Hematopoietic multipotent progenitor cell (in vitro differentiated cells): ENCODE data around the gene SIRT4. TPM values are rescaled to one million over a fixed set of nuclear protein-coding genes. Genes with fewer than 3 reads are reported as not detected.

Experiments
- DNase-seq, 3 donors: peaks; one replicate each; pipeline ENCODE4 v3.0.0-alpha.2; 2011 to 2015; ENCODE audit warnings: low read depth in 2 of 3, low spot score in 2 of 3
- total RNA-seq: library from RNA; depleted of rRNA; stranded (reverse); fragments of >200 nt; gene quantifications from one replicate; pipeline ENCODE4 v1.2.3, GENCODE V29; 2012

The SIRT4 gene, protein sequence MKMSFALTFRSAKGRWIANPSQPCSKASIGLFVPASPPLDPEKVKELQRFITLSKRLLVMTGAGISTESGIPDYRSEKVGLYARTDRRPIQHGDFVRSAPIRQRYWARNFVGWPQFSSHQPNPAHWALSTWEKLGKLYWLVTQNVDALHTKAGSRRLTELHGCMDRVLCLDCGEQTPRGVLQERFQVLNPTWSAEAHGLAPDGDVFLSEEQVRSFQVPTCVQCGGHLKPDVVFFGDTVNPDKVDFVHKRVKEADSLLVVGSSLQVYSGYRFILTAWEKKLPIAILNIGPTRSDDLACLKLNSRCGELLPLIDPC
- total RNA-seq = 1.1 TPM

DNA sequence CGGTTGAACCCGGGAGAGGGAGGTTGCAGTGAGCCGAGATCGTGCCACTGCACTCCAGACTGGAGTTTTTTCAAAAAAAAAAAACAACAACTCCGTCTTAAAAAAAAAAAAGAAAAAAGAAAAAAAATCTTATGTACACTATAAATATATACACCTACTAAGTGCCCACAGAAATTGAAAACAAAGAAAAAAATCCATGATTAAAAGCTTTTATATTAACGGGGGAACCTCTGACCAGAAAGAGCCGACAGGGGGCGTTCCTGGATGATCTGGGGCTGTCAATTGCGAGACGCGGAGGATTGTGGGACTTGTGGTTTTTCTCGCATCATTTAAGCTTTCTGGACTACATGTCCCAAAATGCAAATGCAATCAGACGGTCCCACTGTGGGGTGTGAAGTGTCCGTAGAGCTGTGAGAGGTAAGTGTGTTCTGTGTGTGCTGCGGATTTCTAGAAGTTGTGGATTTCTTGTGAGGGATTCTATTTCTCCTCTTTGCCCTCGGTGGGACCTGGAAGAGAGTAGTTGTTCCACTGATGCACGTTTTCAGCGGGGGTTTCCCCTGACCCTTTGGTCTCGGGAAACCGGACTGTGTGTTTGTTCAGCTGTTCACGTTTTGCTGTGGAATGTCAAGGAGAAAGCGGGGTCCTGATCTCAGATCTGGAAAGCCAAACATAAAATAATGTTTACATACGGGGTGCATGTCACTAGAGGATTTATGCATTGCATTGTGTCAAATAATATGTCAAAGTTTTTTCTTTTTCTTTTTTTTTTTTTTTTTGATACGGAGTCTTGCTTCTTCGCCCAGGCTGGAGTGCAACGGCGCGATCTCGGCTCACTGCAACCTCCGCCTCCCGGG, at the start of gene SIRT4:
TSS of gene SIRT4 (plus strand) at position 360 of the 854 bp plus-strand sequence. CDS start 1,241 bp downstream, outside the sequence.
- peak; percentile 73 to 96 (median 90) for DNase-seq

DNA sequence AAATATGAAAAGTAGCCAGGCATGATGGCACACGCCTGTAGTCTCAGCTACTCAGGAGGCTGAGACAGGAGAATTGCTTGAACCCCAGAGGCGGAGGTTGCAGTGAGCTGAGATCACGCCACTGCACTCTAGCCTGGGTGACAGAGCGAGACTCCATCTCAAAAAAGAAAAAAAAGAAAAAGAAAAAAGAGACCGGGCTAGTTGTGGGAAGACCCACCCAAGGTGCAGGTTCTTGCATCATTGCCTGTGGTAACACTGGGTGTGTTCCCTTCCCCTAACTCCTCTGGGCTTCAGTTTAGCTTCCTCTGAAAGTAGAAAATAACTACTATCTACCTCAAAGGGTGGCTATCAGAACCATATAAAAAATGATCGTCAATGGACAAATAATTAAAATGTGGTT, 48.8 kb upstream of the SIRT4 start:
- DNase-seq = peak in 1 of 3 donors; percentile 55

DNA sequence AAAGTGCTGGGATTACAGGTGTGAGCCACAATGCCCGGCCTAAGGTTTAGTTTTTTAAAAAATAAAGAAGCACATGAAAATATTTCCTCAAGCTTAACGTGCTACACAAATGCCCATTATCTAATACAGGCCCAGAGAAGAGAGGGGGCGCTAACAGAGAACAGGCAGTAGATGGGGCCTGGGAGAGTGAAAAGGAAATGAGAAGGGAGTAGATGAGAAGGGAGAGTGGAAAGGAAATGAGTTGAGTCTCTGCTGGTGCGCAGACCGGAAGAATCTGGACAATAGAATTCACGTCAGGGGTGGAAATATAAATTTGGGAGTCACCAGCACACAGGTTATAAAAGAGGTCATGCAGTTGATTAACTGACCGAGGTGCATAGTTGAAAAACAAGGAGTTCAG, 47.3 kb upstream of the SIRT4 start:
- DNase-seq = no peak

DNA sequence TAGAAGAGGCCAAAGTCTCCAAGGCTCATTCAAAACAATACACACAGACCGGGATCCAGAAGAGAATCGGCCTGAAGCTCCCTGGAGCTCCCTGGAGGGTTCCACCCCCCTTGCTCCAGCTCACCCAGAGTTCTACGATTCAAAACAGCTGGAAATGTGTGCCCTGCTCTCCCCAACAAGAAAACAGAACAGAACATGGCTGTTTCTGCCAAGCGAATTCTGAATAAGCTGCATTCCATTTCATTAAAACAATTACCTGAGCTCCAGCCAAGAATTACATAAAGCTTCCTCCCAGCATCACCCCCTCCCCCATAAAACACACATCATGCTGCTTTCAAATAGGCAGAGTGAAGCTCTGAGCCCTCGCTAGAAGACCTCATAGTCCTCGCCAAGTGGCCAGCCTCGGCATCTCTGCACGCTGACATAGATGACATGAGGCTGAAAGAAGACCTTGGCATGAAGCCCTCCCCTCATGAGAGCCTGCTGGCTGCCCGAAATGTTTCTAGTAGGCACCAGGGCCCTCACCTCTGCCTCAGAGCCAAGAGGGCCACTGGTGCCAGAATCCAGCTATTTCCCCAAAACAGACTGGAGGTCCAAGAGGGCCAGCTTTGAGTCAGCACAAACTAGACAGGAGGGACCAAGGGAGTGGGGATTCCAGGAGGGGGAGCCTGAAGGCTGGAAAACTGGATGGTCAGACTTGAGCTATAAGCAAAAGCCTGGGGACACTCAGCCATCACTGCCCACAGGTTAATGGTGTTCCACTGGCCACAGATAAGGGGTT, 44.9 kb upstream of the SIRT4 start:
- DNase-seq = no peak

DNA sequence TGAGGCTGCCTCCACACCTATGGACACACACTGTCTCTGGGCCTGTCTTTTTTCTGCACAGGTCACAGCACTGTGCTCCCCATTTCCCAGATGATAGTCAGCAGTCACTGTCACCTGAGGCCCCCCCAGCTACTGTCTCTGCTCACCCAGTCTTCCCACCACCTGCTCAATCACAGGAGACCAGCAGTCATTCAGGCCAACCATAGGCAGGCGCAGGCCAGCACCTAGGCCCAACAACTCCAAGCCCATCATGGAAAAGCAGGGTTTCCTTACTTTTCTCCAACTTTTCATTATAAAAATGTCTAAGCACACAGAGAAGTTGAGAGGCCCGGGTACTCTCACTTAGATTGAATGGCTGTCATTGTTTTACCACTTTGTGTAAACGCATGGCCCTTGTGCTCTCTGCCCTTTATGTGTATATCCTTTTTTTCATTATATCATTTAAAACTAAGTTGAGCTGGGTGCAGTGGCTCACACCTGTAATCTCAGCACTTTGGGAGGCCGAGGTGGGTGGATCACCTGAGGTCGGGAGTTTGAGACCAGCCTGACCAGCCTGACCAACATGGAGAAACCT, 43.7 kb upstream of the SIRT4 start:
- no peak for DNase-seq

DNA sequence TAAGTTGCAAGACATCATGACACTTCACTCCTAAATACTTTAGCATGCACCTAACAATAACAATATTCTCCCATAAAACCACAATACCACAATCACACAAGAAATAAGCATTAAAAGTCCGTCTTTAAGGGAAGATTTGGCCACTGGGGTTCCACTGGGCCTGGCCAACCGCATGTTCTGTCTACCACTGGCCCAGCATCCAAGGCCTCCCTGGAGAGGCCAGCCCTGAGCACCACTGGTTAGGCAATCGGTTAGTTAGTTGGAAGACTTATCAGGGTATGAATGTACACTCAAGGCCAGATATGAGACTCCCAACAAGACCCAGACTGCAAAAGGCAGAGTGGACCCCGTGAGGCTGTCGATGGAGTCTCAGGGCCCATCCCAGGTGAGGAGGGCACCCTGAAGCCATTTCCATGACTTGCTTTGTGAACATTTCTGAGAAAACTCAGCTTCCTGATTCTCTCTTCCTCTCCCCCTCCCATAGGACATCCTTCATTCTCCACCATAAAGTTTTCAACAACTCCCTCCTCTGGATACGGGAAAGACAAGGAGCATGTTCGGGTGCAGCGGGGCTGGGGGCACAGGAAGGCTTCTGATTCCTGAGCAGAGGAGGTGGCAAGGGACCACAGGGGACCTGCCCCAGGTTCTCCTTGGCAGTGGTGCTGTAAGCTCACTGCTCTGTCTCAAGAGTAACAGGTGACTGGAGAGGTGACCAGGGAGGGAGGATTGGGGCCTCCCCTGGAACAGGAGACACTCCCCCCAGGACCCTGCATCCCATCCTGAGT, 42.5 kb upstream of the SIRT4 start:
- DNase-seq = no peak

DNA sequence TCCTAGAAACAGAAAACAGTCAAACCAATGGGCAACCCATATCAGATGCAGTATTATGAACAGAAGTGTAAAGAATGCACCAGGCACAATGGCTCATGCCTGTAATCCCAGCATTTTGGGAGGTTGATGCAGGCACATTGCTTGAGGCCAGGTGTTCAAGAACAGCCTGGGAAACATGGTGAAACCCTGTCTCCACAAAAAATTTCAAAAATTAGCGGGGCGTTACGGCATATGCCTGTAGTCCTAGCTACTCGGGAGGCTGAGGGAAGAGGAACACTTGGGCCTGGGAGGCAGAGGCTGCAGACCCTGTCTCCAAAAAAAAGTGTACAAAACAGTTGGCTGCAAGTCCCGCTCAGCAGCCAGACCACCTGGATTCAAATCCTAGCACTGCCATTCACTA, 41.5 kb upstream of the SIRT4 start:
- DNase-seq = no peak

DNA sequence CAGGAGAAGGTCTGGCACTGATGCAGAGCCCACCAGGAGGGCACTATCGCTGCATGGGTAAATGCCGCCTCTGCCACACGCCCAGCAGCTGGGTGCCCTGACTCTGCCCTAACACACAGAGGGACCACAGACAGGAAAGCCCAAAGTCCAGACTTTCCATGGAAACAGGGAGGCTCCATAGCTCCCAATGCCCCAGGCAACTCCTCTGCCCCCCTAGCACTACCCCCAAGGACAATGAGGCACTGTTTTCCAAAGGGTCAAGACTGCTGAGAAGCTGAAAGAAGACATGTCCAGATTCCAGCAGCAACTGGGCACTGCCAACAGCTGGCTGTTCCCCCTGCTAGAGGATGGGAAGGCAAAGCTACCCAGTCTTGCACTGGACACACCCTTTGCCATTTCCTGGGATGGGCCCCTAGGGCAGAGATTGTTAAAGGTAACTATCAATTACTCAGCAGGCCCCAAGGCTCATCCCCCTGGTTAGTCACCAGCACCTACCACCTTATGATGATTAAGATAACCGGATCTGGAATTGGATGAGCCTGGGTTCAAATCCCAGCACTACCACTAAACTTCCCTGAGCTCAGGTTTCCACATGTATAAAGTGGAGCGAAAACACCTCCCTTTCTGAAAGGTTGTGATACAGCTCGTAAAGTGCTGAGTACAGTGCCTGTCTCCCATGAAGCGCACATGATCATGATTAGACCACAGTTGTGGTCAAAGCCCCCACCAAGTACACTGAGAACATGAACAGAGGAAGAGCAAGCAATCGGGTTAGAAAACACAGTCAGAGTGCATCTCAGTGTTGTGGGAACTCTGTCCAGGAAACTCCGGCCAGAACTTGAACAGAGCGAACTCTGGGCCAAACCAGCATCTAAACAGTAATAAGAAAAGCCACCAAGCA, 39.9 kb upstream of the SIRT4 start:
- peak in 2 of 3 donors; percentile 39 to 57 for DNase-seq

DNA sequence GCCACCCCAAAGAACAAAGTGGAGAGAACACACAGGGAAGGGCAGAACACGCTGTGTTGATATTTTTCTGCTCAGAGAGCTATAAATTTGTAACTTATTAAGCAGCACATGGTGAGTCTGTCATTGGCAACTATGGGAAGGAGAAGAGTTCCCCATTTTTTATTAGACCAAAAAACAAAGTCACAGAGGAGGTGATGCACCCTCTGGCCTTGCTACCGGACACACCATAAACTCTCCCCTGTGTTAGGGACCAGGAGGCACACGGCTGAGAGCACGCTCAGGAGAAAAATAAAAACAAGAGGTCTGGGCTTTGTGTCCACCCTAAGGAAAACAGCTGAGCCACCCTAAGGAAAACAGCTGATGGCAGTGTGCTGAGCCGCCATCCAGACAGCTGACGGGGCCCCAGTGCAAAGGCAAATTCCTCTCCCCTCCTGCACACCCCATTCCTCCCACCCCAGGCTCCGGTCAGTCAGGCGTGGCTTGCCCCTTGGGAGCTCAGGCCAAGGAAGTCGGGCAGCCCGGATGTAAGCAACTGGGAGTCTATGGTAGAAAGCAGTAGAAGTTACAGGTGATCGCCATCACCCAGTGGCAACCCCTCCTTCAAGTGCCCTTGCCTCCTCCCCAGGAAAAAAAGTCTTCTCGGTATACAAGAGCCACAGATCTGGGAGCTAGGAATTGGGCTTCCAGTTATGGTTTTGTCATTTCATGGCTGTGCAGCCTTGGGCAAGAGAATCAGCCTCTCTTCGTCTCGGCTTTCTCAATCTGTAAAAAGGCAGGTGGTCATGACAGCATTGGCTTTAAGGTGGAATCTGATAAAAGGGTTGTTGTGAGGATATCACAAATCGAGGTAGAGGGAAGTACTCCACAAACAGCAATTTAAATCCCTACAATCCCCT, 39.0 kb upstream of the SIRT4 start:
- DNase-seq = peak in 1 of 3 donors; percentile 31

DNA sequence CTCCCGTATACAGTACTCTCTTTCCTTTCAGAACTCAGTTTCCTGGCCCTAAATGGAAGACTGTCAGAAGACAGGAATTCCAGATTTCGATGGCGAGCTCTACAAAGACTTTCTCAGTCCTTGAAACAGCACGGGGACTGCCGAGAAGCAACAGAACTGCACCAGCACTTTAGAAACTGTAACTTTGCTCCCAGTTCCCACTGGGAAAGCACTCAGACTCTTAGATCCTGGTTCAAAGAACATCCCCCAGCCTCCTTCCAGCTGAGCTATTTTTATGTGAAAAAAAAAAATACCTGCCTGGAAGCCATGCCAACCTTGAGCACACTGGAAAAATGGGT, 38.4 kb upstream of the SIRT4 start:
- DNase-seq = no peak

DNA sequence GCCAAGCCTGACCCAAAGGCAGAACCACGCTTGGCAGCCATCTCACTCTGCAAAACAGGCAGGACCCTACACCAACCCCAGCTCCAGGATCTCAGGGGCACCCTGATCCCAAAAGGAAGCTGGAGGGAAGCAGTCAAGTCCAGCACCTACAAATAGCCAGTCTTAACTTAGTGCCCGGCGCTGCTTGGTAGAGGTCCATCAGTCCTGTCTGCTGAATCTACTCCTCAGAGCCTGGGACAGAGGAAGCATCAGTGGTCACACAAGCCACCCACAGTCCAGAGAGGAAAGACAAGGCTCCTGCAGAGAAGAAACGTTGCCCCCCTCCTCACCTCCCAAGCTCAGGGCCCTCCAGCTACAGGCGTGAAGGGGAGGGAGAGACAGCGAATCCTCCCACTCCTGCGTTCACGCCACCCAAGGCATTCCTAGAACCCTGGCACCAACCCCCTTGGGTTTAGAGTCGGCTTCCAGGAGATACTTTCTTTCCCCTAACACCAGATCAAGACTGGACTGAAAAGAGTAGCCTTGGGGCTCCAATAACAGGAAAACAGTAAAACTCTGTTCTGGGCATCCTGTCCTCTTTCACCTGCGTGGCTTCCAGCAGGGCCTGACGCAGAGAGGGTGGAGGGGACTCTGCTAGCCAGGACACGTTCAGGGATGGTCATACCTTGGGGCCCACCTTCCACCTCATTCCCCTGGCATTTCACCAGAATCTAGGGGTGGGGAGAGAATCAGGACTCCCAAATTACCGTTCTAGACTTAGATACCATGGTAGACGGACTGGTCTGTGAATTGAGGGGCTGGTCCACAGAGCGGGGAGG, 37.8 kb upstream of the SIRT4 start:
- no peak for DNase-seq

DNA sequence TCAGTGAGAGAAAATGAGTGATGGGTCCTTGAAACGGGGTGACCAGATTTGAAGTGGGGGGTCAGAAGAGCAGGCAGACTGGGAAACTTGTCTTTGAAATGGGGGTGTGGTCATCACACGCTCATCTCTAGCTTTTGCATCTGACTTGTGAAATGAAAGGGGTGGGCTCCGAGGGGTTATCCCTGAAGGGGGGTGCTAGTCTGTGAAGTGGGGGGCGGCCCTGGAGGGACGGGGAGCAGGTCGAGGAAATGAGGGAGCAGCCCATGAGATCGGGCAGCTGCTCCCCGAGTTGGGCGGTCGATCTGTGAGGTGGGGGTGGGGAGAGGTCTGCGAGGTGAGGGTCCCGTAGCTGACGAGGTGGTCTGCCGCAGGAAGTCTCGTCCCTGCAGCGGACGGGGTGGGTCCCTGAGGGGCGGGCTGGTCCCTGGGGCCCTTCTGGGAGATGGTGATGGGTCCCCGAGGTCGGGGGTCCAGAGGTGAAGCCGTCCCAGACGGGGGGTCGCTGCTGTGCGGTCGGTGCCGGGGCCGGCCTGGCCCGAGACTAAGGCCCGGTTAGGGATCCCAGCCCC, 37.1 kb upstream of the SIRT4 start:
- no peak for DNase-seq

DNA sequence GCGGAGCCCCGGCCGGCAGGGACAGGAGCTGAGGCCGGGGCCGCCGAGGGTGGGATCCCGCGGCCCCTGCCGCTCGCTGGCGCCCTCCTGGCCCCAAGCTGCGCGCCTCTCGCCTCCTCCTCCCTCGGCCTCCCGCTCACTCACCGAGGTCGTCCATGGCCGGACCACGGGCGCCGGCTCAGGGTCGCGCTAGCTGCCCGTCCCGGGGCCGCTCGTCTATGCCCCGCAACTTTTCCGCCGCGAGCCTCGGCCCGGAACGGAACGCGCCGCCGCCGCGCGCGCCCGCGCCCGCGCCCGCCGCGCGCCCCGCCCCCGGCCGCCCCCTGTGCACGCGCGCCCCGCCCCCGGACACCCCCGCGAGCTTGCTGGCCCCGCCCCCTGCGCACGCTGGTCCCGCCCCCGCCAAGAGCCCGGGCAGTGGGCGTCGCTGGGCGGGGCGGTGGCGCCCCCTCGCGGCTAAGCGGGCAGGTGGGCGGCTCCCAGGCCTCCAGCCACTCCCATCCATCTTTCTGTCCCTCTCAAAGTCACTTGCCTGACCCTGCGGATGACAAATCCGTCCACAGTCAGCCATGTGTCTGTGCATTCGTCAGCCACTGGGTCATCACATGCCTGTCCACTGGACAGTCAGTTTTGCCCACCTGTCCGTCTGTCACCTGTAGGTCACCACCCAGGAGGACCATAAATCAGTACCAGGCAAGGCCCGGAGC, 36.5 kb upstream of the SIRT4 start, which contains the start of gene PXN:
TSS of gene PXN (minus strand) at position 258 of the 707 bp plus-strand sequence. CDS start at position 157, 101 bp downstream.
- peak; percentile 79 to 85 (median 81) for DNase-seq

DNA sequence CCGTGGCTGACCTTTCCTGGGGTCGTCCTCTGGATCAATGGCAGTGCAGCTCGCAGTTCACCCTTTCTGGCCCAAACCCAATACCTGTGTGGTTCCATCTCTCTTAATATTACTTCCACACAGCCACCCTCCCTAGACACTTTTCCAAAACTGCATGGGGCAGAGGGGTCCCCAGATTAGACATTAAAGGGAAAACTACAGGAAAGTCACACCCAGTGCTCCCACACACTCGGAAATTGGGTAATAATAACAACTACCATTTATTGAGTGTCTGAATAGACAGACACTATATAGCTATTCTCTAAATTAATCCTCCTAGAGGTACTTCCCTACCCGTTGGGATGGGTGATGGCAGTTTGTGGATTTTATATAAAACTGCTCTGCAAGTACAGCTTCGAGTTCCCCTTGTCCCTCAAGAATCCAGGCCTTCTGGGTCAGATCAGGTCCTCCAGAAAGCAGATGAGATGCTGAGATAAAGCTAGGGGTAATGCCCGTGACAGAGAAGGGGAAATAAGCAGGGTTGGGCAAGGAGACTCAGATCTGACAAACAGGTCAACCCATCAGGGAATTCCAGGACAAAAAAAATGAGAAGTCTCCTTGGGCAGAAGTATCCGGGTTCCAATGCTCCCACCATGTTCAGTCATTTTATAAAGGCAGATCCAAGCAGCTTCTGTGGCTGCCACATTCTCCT, 35.8 kb upstream of the SIRT4 start:
- DNase-seq = no peak

DNA sequence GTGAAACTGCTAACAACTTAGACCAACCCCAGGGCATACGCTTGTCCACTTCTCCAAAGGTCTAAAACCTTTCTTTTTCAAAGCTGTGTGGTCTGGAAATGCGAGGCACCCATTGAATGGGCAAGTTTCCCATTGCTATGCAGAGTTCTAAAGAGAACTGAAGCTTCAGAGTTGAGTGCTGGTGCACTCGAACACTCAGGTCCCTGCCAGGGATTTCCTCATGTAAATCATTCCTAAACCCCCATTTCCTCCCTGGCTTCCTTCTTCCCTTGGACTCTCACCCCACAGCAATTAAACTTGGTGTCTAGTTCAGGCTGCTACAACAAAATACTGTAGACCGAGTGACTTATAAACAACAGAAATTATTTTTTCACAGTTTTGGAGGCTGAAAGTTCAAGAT, 34.4 kb upstream of the SIRT4 start:
- no peak for DNase-seq

DNA sequence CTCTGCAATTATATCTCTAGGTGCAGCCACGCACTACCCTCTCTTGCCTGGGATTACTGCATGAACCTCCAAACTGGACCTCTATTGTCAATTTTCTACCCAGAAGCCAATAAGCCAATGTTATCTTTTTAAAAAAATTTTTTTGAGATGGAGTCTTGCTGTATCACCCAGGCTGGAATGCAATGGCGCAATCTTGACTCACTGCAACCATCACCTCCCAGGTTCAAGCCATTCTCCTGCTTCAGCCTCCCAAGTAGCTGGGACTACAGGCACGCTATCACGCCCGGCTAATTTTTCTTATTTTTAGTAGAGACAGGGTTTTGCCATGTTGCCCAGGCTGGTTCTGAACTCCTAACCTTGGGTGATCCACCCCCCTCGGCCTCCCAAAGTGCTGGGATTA, 25.4 kb upstream of the SIRT4 start:
- DNase-seq = no peak
